Mammary epithelial cell (primary cell): ENCODE results near the gene IFT122.
"Not testable (repeated sequence)": the region's sequence is repeated elsewhere in the genome, so short reads cannot be mapped to it uniquely, and the experiment has no call there.

ENCODE experiments used
- CTCF ChIP-seq, 2 donors: IDR thresholded peaks in 1 of 2; conservative IDR thresholded peaks in 1 of 2; 2 replicates each; pipeline ENCODE4 v1.5.1; 2011 to 2012; ENCODE audit warnings: inconsistent platforms in 2 of 2, low read length in 2 of 2, mild to moderate bottlenecking in 2 of 2, control low read depth in 1 of 2, low read depth in 1 of 2; ENCODE audit not compliant: insufficient read depth in 1 of 2; ENCODE audit errors: extremely low read depth in 1 of 2
- EZH2 ChIP-seq: IDR thresholded peaks from 2 replicates; pipeline ENCODE4 v1.6.1; 2012; ENCODE audit warnings: low read length, inconsistent platforms, borderline replicate concordance

- TF ChIP-seq CTCF (conservative IDR thresholded peaks at IDR 0.05 in 1 of 2, IDR thresholded peaks at IDR 0.05 in 1 of 2; ENCODE audit: extremely low read depth in 1 of 2, insufficient read depth in 1 of 2, low read depth in 1 of 2, low read length in 2 of 2); EZH2: not testable (repeated sequence)
These were observed 46.1 kb upstream of the IFT122 start for GRCh38 chr3:129393760-129394564.
